Activated T-cell treated with anti-CD3 and anti-CD28 coated beads, Interleukin-2, amount 50 U/mL, for 72 hours (primary cell): ENCODE data around the gene ZNF677. TPM values are rescaled to one million over a fixed set of nuclear protein-coding genes. Genes with fewer than 3 reads are reported as not detected.
"Not testable (repeated sequence)": the region's sequence is repeated elsewhere in the genome, so short reads cannot be mapped to it uniquely, and the experiment has no call there.

Experiments
- ATAC-seq, 2 donors: fragments of 150-1000 bp; cut with Tn5 transposase; replicated peaks in 1 of 2; 2 replicates each; pipeline ENCODE4 v1.10.0; 2021; ENCODE audit warnings: moderate library complexity in 2 of 2, mild to moderate bottlenecking in 1 of 2
- DNase-seq, 2 donors: peaks; one replicate each; pipeline ENCODE4 v3.0.0; 2021 to 2022; ENCODE audit warnings: mixed read lengths in 1 of 2
- H3K27ac Mint-ChIP-seq: one replicate; pipeline ENCODE4 v1.8.0; 2022; ENCODE audit warnings: mild to moderate bottlenecking, moderate library complexity, mixed read lengths
- H3K27me3 Mint-ChIP-seq: one replicate; pipeline ENCODE4 v1.8.0; 2022; ENCODE audit warnings: low read depth, mixed read lengths
- H3K36me3 Mint-ChIP-seq, 2 donors: one replicate each; pipeline ENCODE4 v1.8.0; 2022; ENCODE audit warnings: mixed read lengths in 2 of 2, mild to moderate bottlenecking in 1 of 2; ENCODE audit not compliant: insufficient read depth in 2 of 2
- H3K4me1 Mint-ChIP-seq: one replicate; pipeline ENCODE4 v1.8.0; 2022; ENCODE audit warnings: low read depth, mixed read lengths
- H3K4me3 Mint-ChIP-seq, 2 donors: one replicate each; pipeline ENCODE4 v1.8.0; 2022; ENCODE audit warnings: mild to moderate bottlenecking in 2 of 2, mixed read lengths in 2 of 2, moderate library complexity in 2 of 2
- H3K9me3 Mint-ChIP-seq, 2 donors: one replicate each; pipeline ENCODE4 v1.8.0; 2022; ENCODE audit warnings: mixed read lengths in 2 of 2
- total RNA-seq, 2 donors: library from RNA; stranded (reverse); gene quantifications; one replicate each; pipeline ENCODE4 v1.2.3, GENCODE V29; 2022

The ZNF677 gene
- total RNA-seq, 2 donors from 2014 or later: 9.0 to 10.5 TPM

- Mint-ChIP-seq H3K27ac (no peak overlapping the region), H3K4me1 (no peaks in the 10 kb centered on the region), H3K9me3 (peaks cover 31 to 38% of the 10 kb centered on the region in 2 donors), H3K4me3 (no peak overlapping the region), H3K27me3 (no peaks in the 10 kb centered on the region), H3K36me3 (peaks cover 39 to 63% of the 10 kb centered on the region in 2 donors)
- ATAC-seq (no peak), DNase-seq (no peak)
Measured at GRCh38 chr19:53237114-53237777, 17.4 kb downstream of the ZNF677 start.

GRCh38 chr19:53224606-53225005 lies 30.1 kb downstream of the ZNF677 start:
- Mint-ChIP-seq H3K36me3 (peaks cover 14 to 33% of the 10 kb centered on the region in 2 donors), H3K27me3 (no peaks in the 10 kb centered on the region), H3K4me1 (no peaks in the 10 kb centered on the region), H3K27ac (no peak overlapping the region), H3K4me3 (no peak overlapping the region), H3K9me3 (peaks cover 15 to 17% of the 10 kb centered on the region in 2 donors)
- no peak for ATAC-seq
- DNase-seq: no peak

- H3K4me1 Mint-ChIP-seq, H3K27ac Mint-ChIP-seq, ATAC-seq, H3K4me3 Mint-ChIP-seq, H3K27me3 Mint-ChIP-seq, DNase-seq: not testable (repeated sequence)
- Mint-ChIP-seq H3K9me3 (peaks cover 17 to 21% of the 10 kb centered on the region in 2 donors), H3K36me3 (peaks cover 17 to 30% of the 10 kb centered on the region in 2 donors)
Measured at GRCh38 chr19:53222716-53223115, 32.0 kb downstream of the ZNF677 start.

- Mint-ChIP-seq H3K27me3 (no peaks in the 10 kb centered on the region), H3K36me3 (peaks cover 51 to 68% of the 10 kb centered on the region in 2 donors), H3K27ac (no peak overlapping the region), H3K4me1 (no peaks in the 10 kb centered on the region), H3K4me3 (no peak overlapping the region), H3K9me3 (peaks cover 29 to 37% of the 10 kb centered on the region in 2 donors)
- DNase-seq: no peak
- no peak for ATAC-seq
Measured at GRCh38 chr19:53212703-53213320, 41.9 kb downstream of the ZNF677 start.

GRCh38 chr19:53211554-53211953 lies 43.1 kb downstream of the ZNF677 start:
- H3K27ac Mint-ChIP-seq, DNase-seq, ATAC-seq, H3K4me3 Mint-ChIP-seq, H3K4me1 Mint-ChIP-seq, H3K27me3 Mint-ChIP-seq: not testable (repeated sequence)
- Mint-ChIP-seq H3K36me3 (peaks cover 60 to 76% of the 10 kb centered on the region in 2 donors), H3K9me3 (peaks cover 36 to 41% of the 10 kb centered on the region in 2 donors)

GRCh38 chr19:53196777-53197396 lies 57.8 kb downstream of the ZNF677 start:
- peaks cover 15 to 21% of the 10 kb centered on the region in 2 donors for H3K9me3 Mint-ChIP-seq
- no peaks in the 10 kb centered on the region for H3K27me3 Mint-ChIP-seq
- H3K4me3 Mint-ChIP-seq: peak overlapping the region; percentile 92 to 96
- ATAC-seq: peak; percentile 83 to 86
- peak overlapping the region; percentile 87 for H3K27ac Mint-ChIP-seq
- H3K4me1 Mint-ChIP-seq: peaks cover 35% of the 10 kb centered on the region
- peaks cover 39 to 44% of the 10 kb centered on the region in 2 donors for H3K36me3 Mint-ChIP-seq
- peak; percentile 93 to 96 for DNase-seq

- ATAC-seq: peak; percentile 28 to 46
- Mint-ChIP-seq H3K36me3 (peaks cover 38 to 41% of the 10 kb centered on the region in 2 donors), H3K27me3 (no peaks in the 10 kb centered on the region), H3K9me3 (peaks cover 10 to 19% of the 10 kb centered on the region in 2 donors), H3K27ac (no peak overlapping the region), H3K4me3 (peak overlapping the region; percentile 24 to 45), H3K4me1 (peaks cover 36% of the 10 kb centered on the region)
- peak; percentile 67 to 72 for DNase-seq
Measured at GRCh38 chr19:53195265-53195903, 59.3 kb downstream of the ZNF677 start.

GRCh38 chr19:53193535-53194222 lies 61.0 kb downstream of the ZNF677 start:
- DNase-seq (no peak), ATAC-seq (peak in 1 of 2 donors; percentile 12)
- H3K9me3 Mint-ChIP-seq: peaks cover 9 to 19% of the 10 kb centered on the region in 2 donors
- no peaks in the 10 kb centered on the region for H3K27me3 Mint-ChIP-seq
- H3K4me3 Mint-ChIP-seq: peak overlapping the region; percentile 72 to 90
- peak overlapping the region; percentile 69 for H3K27ac Mint-ChIP-seq
- H3K36me3 Mint-ChIP-seq: peaks cover 33 to 37% of the 10 kb centered on the region in 2 donors
- H3K4me1 Mint-ChIP-seq: peaks cover 32% of the 10 kb centered on the region

GRCh38 chr19:53192771-53193534 lies 61.7 kb downstream of the ZNF677 start, which contains the start of gene ZNF665:
Gene ZNF665, minus strand, starts transcription at chr19:53193358. Its CDS starts 10,460 bp downstream, at chr19:53182898.
- peak within 1 kb of the TSS; percentile 72 to 90 for H3K4me3 Mint-ChIP-seq
- H3K9me3 Mint-ChIP-seq: peaks cover 9 to 19% of the 10 kb centered on the region in 2 donors
- peak; percentile 76 to 78 for ATAC-seq
- H3K4me1 Mint-ChIP-seq: peaks cover 29% of the 10 kb centered on the region
- no peaks in the 10 kb centered on the region for H3K27me3 Mint-ChIP-seq
- peaks cover 32 to 35% of the 10 kb centered on the region in 2 donors for H3K36me3 Mint-ChIP-seq
- peak within 1 kb of the TSS; percentile 69 for H3K27ac Mint-ChIP-seq
- DNase-seq: peak; percentile 82 to 88

- no peak for ATAC-seq
- Mint-ChIP-seq H3K4me3 (no peak overlapping the region), H3K27ac (no peak overlapping the region), H3K9me3 (peaks cover 7 to 19% of the 10 kb centered on the region in 2 donors), H3K27me3 (no peaks in the 10 kb centered on the region), H3K4me1 (peaks cover 21% of the 10 kb centered on the region), H3K36me3 (peaks cover 32% of the 10 kb centered on the region in 2 donors)
- no peak for DNase-seq
Measured at GRCh38 chr19:53190253-53190652, 64.4 kb downstream of the ZNF677 start.

- Mint-ChIP-seq H3K36me3 (peaks cover 32% of the 10 kb centered on the region in 2 donors), H3K4me1 (peaks cover 17% of the 10 kb centered on the region), H3K9me3 (peaks cover 7 to 19% of the 10 kb centered on the region in 2 donors)
- not testable (repeated sequence) for DNase-seq, H3K4me3 Mint-ChIP-seq, H3K27me3 Mint-ChIP-seq, ATAC-seq, H3K27ac Mint-ChIP-seq
Measured at GRCh38 chr19:53189691-53190198, 64.9 kb downstream of the ZNF677 start.
